22Rv1 (cell line): ENCODE measurements around the gene CHD6.

Experiments
- CTCF ChIP-seq: fragments of 450-650 bp; IDR thresholded peaks from 2 replicates; pipeline ENCODE4 v1.5.1; 2017; ENCODE audit warnings: mild to moderate bottlenecking
- ZFX ChIP-seq: fragments of 450-650 bp; IDR thresholded peaks from 2 replicates; pipeline ENCODE4 v1.6.1; 2017; ENCODE audit warnings: antibody characterized with exemption, borderline replicate concordance

GRCh38 chr20:41408156-41408794 is 209.9 kb downstream of the CHD6 start:
- TF ChIP-seq CTCF (no peak), ZFX (no peak)
